Stimulated activated CD4-positive, alpha-beta T cell treated with anti-CD3 and anti-CD28 coated beads, Interleukin-2, amount 100 ng/mL, for 48 hours (primary cell): ENCODE data around the gene MKRN2.
"Not testable (repeated sequence)": the region's sequence is repeated elsewhere in the genome, so short reads cannot be mapped to it uniquely, and the experiment has no call there.

Experiments
- DNase-seq, 2 donors: peaks; one replicate each; pipeline ENCODE4 v3.0.0-alpha.2; 2020

The MKRN2 gene

DNA sequence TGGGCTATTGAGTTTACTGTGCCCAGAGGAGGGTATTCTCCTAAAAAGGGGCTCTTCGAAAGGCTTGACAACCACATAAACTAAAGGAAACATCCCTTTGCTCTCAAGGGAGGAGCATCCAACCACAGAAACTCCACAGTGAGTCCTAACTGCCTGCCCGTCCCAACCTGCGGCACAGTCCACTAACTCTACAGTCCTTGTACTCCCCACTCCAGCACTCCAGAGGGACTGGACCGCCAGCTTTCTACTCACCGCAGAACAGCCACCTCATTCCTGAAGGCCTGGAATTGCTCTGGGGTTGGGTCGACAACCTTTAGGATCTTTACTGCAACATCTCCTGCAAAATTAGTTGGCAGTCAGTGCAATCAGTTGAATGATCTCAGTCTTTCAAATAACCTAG, 34.6 kb downstream of the MKRN2 start:
- DNase-seq, result no peak

DNA sequence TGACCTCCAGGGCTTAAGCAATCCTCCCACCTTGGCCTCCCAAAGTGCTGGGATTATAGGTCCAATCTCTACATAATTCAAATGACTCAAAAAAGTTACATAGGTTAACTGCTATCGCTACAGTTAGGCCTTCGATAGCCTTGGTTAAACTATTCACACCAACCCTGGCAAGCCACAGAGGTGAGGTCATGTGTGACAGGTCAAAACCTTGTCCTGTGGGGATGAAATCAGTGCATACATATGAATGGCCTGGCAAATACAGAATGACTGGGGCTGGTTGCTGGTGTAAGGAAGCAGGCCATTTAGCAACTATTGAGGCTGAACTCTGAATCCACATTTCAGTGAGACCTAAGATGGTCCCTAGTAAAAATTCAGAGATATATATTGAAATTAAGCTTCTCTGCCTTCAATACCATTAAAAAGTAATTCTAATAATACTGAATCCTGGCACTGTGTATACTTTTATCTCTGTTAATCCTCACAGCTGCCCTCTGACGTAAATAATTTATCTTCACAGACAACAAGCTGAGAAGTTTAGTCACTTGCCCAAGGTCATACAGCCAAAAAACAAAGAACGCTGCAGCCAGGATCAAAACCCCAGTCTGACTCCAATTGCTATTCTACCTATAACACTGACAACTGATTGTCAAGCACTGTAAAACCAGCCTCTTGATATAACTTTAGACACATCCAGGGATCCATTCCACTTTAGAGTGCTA, 35.3 kb downstream of the MKRN2 start:
- no peak for DNase-seq

DNA sequence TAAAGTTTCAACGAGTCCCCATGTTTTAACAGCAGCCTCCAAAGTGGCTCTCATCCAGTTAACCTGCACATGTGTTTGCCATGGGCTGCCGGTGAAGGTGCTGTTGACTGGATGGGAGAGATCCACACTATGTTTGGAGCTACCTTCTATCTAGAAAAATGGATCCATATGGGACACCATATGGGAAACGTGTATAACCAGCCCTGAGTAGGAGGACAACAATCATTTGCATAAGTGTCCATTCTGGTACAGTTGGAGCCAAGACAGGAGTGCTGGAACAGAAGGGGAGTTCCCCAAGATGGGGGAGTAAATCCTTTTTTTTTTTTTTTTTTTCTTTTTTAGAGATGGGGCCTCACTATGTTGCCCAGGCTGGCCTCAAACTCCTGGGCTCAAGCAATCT, 36.6 kb downstream of the MKRN2 start:
- DNase-seq, result no peak

DNA sequence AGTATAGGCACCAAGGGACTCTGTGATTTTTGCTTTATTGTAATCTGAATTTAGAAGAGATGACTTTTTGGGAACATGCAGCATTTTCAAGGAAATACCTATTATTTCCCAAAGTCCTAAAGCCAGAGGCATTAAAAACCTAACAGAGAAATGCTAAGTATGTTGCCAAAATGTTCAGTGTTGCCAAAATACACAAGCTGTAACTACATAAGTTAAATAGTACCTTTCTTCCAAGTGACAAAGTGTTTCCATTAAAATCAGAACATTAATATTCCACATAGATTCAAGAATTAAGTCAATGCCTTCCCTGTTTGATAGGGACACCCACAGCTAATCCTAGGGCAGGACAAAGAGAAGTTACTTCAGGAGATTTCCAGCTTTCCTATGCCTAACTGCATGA, 42.0 kb downstream of the MKRN2 start:
- no peak for DNase-seq

DNA sequence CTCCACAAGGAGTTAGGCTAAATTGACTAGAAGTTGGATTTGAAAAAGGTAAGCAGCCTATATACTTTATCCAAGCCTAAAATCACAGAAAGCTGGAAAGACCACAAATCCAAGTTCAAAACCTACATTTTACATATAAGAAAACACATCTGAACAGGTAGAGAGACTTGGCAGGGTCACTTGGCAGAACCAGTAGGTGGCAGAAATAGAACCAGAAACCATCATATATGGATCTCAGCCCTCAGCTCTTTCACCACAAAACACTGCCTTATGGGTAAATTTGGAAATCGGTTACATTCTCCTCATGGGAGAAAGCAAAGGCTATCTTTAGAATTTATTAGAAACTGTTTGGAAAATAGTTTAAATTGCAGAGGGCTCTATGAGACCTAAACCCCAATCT, 44.2 kb downstream of the MKRN2 start:
- DNase-seq, result no peak

DNA sequence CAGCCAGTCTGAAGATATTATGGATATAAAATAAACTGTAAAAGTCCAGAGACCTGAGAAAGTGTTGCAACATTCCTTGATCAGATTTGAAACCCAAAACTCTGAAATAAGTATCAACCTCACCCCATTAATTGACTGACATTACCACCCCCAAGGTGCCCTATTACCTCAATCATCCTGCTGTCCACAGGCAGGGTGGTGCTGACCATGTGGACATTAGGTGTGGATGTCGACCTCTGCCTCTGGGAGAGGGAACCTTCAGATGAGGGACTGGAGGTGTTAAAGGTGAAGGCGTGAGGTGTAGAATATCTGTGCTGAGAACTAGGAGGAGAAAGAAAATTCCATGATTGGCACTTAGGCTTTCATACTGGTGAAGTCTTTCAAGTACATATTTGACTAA, 47.1 kb downstream of the MKRN2 start:
- DNase-seq, result no peak

DNA sequence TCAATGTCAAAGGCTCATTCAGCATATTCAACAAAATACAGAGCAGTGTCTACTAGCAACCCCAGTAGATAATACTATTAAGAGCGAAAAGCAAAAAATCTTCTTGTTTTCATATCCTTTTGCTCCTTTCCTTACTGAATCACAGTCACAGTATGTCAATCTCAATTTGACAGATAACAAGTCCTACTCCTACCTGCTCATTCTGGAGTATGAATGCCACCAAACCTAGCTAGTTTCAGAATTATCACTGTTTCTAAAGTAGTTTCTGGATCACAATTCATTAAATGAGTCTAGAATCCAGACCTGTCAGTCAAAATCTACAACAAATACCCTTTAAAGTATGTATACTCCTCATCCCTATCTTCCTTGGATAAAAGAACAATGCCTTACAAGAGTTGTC, 51.5 kb downstream of the MKRN2 start:
- no peak for DNase-seq

DNA sequence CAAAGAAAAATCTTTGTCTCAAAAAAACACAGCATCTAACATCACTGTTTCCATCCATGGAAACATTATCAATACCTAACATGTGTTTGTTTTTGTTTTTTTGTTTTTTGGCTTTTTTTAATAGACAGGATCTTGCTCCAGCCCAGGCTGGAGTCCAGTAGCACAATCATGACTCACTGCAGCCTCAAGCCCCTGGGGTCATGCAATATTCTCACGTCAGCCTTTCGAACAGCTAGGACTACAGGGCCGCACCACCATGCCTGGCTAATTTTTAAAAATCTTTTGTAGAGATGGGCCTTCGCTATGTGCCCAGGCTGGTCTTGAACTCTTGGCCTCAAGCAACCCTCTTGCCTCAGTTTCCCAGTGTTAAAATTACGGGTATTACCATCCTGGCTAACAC, 54.2 kb downstream of the MKRN2 start:
- DNase-seq, result no peak

DNA sequence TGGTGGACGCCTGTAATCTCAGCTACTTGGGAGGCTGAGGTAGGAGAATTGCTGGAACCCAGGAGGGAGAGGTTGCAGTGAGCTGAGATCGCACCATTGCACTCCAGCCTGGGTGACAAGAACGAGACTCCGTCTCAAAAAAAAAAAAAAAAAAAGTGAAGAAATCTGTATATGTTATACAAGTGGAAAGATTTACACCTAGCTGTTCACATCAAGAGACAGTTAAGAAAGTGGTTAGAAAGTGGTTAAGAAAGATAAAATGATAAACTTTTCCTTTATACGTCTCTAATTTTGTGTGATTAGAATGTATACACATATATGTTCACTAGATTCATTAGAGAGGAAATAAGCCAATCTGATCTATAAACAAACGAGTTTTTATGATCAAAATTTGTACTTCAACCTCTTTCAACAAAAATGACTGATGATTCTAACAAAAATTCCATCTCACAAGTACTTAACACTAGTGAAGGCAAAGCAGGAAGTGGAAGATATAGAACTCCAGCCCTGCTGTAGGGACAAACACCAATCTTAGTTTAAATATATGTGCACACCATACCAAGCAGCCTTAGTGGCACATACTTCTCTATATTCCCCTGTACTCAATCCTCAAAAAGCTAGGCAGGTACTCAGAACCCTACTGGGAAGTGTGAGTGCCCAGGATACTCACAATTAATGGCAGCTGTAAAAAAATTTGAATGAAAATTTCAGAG, 55.8 kb downstream of the MKRN2 start:
- DNase-seq, result no peak

DNA sequence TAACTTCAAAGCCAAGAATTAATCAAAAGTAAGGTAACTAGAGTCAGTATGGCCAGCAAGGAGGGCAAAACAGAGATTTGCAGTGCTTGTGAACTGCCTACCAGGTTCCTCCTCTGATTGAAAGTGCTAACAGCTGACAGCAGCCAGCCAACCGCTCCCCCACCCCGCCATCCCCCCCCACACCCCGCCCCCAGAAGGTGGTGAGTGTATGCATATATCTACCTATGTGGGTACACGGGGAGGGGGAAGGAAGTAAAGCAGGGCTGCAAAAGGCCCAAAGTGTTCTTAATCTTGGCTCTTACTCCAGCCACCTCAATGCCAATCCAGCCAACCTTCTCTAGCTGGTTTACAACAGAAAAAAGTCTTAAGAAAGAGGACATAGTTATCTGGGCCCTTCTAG, 56.4 kb downstream of the MKRN2 start:
- no peak for DNase-seq

DNA sequence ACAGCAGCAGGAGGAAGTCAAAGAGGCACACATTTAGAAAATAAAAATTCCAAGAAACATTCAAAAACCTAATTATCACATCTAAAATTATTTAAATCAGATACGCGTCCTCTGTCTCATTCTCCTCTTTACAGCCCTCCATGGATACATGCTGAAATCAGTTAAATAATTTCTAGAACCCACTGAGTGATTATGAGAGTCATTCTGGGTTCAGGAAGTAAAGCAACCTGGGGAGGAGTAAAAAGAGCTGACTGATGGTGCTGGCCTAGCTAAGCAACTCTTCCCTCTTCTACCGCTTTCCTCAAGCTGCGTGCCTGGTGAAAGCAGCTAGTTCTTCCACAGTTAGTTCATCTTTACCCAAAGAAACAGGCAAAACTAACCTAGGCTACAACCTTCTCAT, 58.4 kb downstream of the MKRN2 start:
- no peak for DNase-seq

DNA sequence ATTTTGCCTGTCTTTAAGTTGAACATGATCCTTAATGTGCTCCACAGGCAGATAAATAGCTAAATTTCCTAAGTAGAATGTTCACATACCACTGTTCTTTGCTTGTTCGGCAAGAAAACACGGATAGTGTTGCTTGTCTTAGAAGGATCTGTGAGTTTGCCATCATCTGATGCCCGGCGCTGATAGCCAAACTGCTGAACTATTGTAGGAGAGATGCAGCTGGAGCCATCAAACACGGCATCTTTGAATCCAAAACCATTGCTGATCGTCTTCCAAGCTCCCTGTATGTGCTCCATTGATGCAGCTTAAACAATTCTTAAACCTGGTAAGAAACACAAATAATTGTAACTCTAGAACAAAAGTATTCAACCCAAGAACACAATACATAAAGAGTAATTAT, 61.5 kb downstream of the MKRN2 start:
- no peak for DNase-seq

DNA sequence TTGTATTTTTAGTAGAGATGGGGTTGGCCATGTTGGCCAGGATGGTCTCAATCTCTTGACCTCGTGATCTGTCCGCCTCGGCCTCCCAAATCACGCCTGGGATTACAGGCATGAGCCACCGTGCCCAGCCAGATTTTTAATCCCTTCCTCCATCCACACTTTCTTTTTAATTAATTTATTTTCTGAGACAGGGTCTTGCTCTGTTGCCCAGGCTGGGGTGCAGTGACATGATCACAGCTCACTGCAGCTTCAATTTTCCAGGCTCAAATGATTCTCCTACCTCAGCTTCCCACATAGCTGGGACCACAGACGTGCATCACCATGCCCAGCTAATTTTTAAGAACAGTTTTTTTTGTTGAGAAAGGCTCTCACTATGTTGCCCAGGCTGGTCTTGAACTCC, 63.4 kb downstream of the MKRN2 start:
- DNase-seq, result no peak

DNA sequence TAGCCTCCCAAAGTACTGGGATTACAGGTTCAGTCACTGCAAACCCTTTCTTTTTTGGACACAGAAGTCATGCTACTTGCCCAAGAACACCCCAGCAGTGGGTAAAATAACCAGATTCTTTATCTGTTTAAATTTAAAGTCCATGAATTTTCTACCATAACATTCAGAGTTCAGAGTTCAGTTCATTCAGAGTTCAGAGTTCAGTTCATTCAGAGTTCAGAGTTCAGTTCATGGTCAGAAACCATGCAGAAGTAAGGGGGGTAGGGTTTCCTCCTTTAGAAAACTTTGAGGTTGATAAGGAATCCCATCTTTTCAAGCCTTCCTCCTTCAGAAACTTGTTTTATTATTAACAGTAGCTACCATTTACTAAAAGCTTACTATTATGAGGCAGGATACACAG, 63.8 kb downstream of the MKRN2 start:
- DNase-seq, result no peak

DNA sequence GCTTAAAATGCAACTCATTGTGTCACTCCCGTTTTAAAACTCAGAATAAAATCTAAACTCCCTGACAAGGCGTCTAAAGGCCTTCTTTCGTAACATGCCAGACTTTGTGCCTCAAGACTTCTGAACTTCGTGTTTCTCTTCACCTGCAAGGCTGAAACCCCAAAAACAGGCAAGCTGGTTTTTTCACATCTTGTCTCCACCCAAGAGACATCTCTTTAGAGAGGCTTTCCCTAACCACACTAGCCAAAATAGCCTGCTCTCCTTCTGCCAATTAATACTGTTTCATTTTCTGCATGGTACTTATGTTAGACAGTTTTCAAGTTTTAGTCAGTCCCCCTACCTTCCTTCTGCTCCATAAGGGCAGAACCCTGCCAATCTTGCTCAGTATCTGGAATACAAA, 65.4 kb downstream of the MKRN2 start:
- no peak for DNase-seq

DNA sequence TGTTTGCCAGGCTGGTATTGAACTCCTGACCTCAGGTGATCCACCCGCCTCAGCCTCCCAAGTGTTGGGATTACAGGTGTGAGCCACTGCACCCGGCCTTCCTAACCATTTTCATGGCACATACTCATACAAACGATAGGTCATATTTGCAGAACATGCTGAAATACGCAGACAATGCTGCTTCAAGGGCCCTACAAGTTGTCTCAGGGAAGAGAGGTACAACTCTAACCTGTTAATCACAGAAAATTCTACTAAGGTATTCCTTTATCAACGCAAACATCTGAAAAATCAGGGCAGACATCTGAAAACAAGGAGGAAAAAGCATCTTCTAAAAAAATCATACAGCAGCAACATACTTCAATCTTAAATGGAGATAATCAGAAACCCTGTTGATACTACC, 67.2 kb downstream of the MKRN2 start:
- DNase-seq, result no peak

DNA sequence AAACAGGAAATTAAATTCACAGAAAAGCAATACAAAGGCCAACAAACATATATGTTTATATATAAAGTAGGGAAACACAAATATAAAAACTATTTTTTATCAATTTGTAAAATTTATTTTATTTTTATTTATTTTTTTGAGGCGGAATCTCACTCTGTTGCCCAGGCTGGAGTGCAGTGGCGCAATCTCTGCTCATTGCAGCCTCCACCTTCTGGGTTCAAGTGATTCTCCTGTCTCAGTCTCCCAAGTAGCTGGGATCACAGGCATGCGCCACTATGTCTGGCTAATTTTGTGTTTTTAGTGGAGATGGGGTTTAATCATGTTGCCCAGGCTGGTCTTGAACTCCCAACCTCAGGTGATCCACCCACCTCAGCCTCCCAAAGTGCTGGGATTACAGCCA, 68.1 kb downstream of the MKRN2 start:
- DNase-seq, result not testable (repeated sequence)

DNA sequence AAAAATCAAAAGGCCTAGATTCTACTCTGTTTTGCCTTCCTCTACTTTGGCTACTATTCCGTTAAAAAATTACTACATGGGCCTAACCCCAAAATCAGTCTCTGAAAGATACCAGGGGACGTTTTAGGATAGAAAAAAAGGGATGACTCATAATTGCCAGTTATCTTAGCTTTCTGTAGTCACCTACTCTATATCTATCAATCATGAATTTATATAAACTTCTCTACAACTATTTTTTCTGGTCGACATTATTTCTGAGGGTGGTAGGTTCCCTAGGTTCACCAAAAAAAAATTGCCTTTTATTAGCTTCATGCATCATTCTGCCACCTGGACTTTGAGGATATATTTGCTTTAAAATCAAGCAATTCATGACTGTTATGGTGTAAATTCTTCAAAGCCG, 70.5 kb downstream of the MKRN2 start:
- no peak for DNase-seq

DNA sequence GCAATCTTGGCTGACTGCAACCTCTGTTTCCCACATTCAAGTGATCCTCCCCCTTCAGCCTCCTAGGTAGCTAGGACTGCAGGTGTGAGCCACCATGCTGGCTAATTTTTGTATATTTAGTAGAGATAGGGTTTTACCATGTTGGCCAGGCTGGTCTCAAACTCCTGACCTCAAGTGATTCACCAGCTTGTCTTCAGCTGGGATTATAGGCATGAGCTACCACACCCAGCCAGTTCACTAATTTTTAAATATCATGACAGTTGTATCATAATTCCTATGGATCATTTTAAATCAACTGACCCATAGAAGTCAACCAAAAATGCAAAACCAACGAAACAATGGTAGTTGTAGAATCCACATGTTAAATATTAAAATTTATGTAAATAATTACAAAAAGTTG, 71.9 kb downstream of the MKRN2 start:
- no peak for DNase-seq

DNA sequence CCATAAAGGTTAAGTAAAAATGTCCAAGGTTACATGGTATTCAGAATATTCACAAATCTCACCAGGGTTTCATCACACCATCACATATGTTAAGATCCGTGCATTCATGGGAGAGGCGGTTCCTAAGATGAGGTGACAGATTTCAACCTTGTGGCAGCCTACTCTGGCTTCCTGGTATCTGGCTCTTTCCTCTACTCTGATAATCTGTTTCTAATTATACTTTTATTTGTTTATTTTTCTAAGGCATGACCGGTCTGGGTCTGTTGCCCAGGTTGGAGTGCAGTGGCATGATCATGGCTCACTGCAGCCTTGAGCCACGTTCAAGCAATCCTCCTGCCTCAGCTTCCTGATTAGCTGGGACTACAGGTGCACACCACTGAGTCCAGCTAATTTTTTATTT, 72.7 kb downstream of the MKRN2 start:
- no peak for DNase-seq

DNA sequence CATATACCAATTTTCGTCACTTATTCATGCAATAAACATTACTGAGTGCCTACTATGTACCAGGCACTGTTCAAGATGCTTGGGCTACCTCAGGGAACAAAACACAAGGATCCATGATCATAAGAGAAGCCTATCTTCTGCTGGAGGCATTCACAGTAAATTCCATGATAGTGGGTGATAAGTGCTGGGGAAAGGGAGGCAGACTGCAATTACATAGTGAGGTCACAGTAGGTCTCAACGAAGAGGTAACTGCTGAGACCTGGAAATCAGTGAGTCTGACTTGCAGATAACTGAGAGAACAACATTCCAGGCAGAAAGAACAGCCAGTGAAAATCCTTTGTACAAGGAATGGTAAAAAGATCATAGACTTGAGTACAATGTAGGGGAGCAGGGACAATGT, 73.4 kb downstream of the MKRN2 start:
- no peak for DNase-seq

DNA sequence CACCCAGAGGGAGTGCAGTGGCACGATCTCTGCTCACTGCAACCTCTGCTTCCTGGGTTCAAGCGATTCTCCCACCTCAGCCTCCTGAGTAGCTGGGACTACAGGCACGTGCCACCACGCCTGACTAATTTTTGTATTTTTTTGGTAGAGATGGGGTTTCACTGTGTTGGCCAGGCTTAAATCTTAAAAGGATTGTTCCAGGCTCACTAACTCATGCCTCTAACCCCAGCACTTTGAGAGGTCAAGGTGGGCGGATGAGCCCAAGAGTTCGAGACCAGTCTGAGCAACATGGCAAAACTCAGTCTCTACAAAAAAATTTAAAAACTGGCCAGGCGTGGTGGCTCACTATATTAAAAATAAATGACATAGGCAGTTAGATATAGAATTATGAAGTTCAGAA, 74.0 kb downstream of the MKRN2 start:
- not testable (repeated sequence) for DNase-seq

DNA sequence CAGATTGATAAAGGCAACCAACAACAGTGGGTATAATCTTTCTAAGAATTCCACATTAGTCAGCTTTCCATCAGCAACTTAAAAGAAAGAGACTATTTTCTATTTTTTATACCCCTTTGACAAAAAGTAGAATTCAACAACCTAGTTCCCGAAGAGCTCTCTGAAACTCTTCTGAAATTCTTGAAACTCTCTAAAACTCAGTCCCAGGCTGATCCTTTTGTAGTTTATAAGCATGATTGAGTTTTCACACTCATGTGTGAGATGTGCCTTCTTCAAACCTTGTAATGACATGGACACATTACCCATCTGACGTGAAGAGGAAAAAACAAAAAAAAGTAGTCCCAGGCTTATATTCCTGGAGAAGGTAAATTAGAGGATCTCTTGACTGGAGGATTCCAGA, 75.6 kb downstream of the MKRN2 start:
- DNase-seq, result no peak

DNA sequence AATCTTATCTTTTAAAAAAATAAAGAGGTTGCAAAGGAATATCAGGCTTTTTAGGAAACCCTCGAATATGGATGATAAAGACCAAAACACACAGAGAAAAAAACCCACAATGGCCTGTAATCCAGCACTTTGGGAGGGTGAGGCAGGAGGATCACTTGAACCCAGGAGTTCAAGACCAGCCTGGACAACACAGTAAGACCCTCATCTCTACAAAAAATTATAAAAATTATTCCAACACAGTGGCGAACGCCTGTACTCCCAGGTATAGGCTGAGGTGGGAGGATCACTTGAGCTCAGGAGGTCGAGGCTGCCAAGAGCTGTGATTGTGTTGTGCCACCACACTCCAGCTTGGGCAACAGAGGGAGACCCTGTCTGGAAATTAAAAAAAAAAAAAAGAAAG, 76.2 kb downstream of the MKRN2 start:
- no peak for DNase-seq
